K562 (cell line): ENCODE measurements around the gene KAT6B. TPM values are rescaled to one million over a fixed set of nuclear protein-coding genes. Genes with fewer than 3 reads are reported as not detected.

Experiments
- ATAC-seq: fragments of 200-7000 bp; cut with Tn5 transposase; 3 replicates; pipeline ENCODE4 v1.9.1; 2020; ENCODE audit warnings: moderate library complexity
- BruUV-seq: library from RNA; stranded (reverse); fragments of 400-500 nt; replicated peaks from 2 replicates; lab custom pipeline; 2021; lab: Mats Ljungman, UMichigan
- CTCF ChIA-PET: fragments of 300-600 bp; formaldehyde crosslinking; extraction: SDS; loops from one replicate; lab custom pipeline; 2021; ENCODE audit warnings: low intra/inter-chr PET ratio; lab: Yijun Ruan, JAX
- POLR2A ChIA-PET: fragments of 300-600, 350-650 bp; sonication (Branson Sonifier 250); formaldehyde crosslinking; extraction: SDS; loops from one replicate; lab custom pipeline; 2021; ENCODE audit warnings: antibody characterized with exemption, inconsistent platforms; lab: Yijun Ruan, JAX
- DNase-seq, 4 experiments: peaks; one replicate each; pipeline versions ENCODE4 v3.0.0 to v3.0.0-alpha.2; 2011 to 2018; ENCODE audit warnings: low spot score in 3 of 4, mixed read lengths in 3 of 4; ENCODE audit errors: extremely low read depth in 1 of 4
- FAIRE-seq: peaks from 2 replicates; lab custom pipeline; 2011; peaks lifted over from hg19 to GRCh38; lab: Jason Lieb, UNC
- H2AFZ ChIP-seq: 2 replicates; pipeline ENCODE4 v1.6.0; 2011; ENCODE audit warnings: low read depth, low read length, control low read depth, inconsistent platforms
- H3K27ac ChIP-seq: fragments of 200-600 bp; 3 replicates; pipeline ENCODE4 v1.8.0; 2011; ENCODE audit warnings: low read depth, mild to moderate bottlenecking, control low read depth, inconsistent platforms, low read length, moderate library complexity, mixed read lengths; ENCODE audit errors: extremely low read depth
- H3K27me3 ChIP-seq, 2 experiments: fragments of 300-600 bp in 1 of 2; 2 replicates in 1 of 2; 3 replicates in 1 of 2; pipeline versions ENCODE4 v1.6.0 to v1.8.0; 2011; ENCODE audit warnings: inconsistent platforms in 2 of 2, low read length in 2 of 2, mild to moderate bottlenecking in 1 of 2, mixed read lengths in 1 of 2, moderate library complexity in 1 of 2; ENCODE audit not compliant: control insufficient read depth in 2 of 2, insufficient read depth in 2 of 2
- H3K36me3 ChIP-seq: fragments of 300-600 bp; 3 replicates; pipeline ENCODE4 v1.8.0; 2011; ENCODE audit warnings: mild to moderate bottlenecking, low read length, inconsistent platforms; ENCODE audit not compliant: control insufficient read depth, insufficient read depth
- H3K4me1 ChIP-seq, 2 experiments: fragments of 200-600 bp in 1 of 2; replicated peaks in 1 of 2; 2 replicates in 1 of 2; 3 replicates in 1 of 2; pipeline versions ENCODE4 v1.5.1 to v1.8.0; 2011; ENCODE audit warnings: inconsistent platforms in 2 of 2, low read length in 2 of 2, mild to moderate bottlenecking in 1 of 2, mixed read lengths in 1 of 2, moderate library complexity in 1 of 2; ENCODE audit not compliant: control insufficient read depth in 2 of 2, insufficient read depth in 2 of 2
- H3K4me2 ChIP-seq: 2 replicates; pipeline ENCODE4 v1.6.1; 2011; ENCODE audit warnings: low read length, control low read depth, inconsistent platforms, mixed read lengths; ENCODE audit not compliant: insufficient read depth
- H3K4me3 ChIP-seq: fragments of 200-600 bp; sonication (generic), shearing (Covaris generic); 2 replicates; pipeline ENCODE4 v1.5.1; 2016; ENCODE audit warnings: control low read depth, inconsistent platforms
- H3K79me2 ChIP-seq: fragments of 200-600 bp; 3 replicates; pipeline ENCODE4 v1.8.0; 2011; ENCODE audit warnings: low read length, inconsistent platforms; ENCODE audit not compliant: control insufficient read depth, insufficient read depth
- H3K9ac ChIP-seq, 2 experiments: 2 replicates each; pipeline versions ENCODE4 v1.6.0 to v1.6.1; 2011; ENCODE audit warnings: low read depth in 2 of 2, low read length in 2 of 2, control low read depth in 1 of 2, inconsistent platforms in 1 of 2, mild to moderate bottlenecking in 1 of 2, mixed read lengths in 1 of 2; ENCODE audit not compliant: insufficient read depth in 1 of 2
- H3K9me1 ChIP-seq: one replicate; pipeline ENCODE4 v1.6.0; 2011; ENCODE audit warnings: inconsistent platforms, mild to moderate bottlenecking, low read length, moderate library complexity; ENCODE audit not compliant: control insufficient read depth, insufficient read depth
- H3K9me3 ChIP-seq: replicated peaks from 2 replicates; pipeline ENCODE4 v1.5.1; 2011; ENCODE audit warnings: low read depth, low read length, inconsistent platforms; ENCODE audit not compliant: control insufficient read depth, insufficient read depth
- H4K20me1 ChIP-seq: replicated peaks from 2 replicates; pipeline ENCODE4 v1.6.1; 2011; ENCODE audit warnings: low read length, inconsistent platforms, mixed read lengths; ENCODE audit not compliant: control insufficient read depth, insufficient read depth
- CHD4 ChIP-seq: fragments of 200-600 bp; sonication (generic); IDR thresholded peaks from 3 replicates; pipeline ENCODE4 v1.6.1; 2012; ENCODE audit warnings: low read depth, mild to moderate bottlenecking, mixed read lengths, low read length, inconsistent platforms; ENCODE audit not compliant: insufficient read depth, insufficient replicate concordance, poor library complexity, severe bottlenecking
- EHMT2 ChIP-seq: fragments of 450-650 bp; IDR thresholded peaks from 2 replicates; pipeline ENCODE4 v1.6.1; 2018; ENCODE audit warnings: antibody characterized with exemption
- ETV6 ChIP-seq, 3 experiments: fragments of 150-350 bp in 1 of 3; sonication (generic) in 1 of 3; formaldehyde crosslinking in 1 of 3; IDR thresholded peaks; 2 replicates each; pipeline versions ENCODE4 v1.6.1 to v1.8.0; 2014 to 2022; ENCODE audit warnings: borderline replicate concordance in 2 of 3, low read depth in 2 of 3, antibody characterized with exemption in 1 of 3, low read length in 1 of 3, mild to moderate bottlenecking in 1 of 3, missing genetic modification reagents in 1 of 3
- JUN ChIP-seq, 2 experiments: sonication (generic) in 1 of 2; formaldehyde crosslinking in 1 of 2; IDR thresholded peaks; 2 replicates each; pipeline versions ENCODE4 v1.6.1 to v1.8.0; 2012 to 2022; ENCODE audit warnings: borderline replicate concordance in 2 of 2, mild to moderate bottlenecking in 2 of 2, improper control_type of control experiment in 1 of 2, low read depth in 1 of 2, low read length in 1 of 2, missing genetic modification reagents in 1 of 2
- KLF6 ChIP-seq: fragments of 250-450 bp; sonication (Bioruptor Pico); IDR thresholded peaks from 2 replicates; pipeline ENCODE4 v1.4.0; 2020; ENCODE audit warnings: mild to moderate bottlenecking, moderate library complexity, borderline replicate concordance
- LARP7 ChIP-seq: fragments of 450-650 bp; IDR thresholded peaks from 2 replicates; pipeline ENCODE4 v1.6.1; 2016
- MYC ChIP-seq, 2 experiments: fragments of 250-450 bp in 1 of 2; sonication (Bioruptor Pico) in 1 of 2; IDR thresholded peaks; 2 replicates each; pipeline versions ENCODE4 v1.5.1 to v1.6.1; 2012 to 2021; ENCODE audit warnings: low read depth in 2 of 2, borderline replicate concordance in 1 of 2, improper control_type of control experiment in 1 of 2, low read length in 1 of 2, mild to moderate bottlenecking in 1 of 2, moderate library complexity in 1 of 2
- NCOA4 ChIP-seq: fragments of 450-650 bp; IDR thresholded peaks from 2 replicates; pipeline ENCODE4 v1.6.1; 2018; ENCODE audit warnings: mild to moderate bottlenecking; ENCODE audit not compliant: partially characterized antibody
- SMARCC2 ChIP-seq: fragments of 450-650 bp; IDR thresholded peaks from 2 replicates; pipeline ENCODE4 v1.6.1; 2017; ENCODE audit warnings: antibody characterized with exemption, moderate library complexity, mild to moderate bottlenecking, low read depth
- TCFL5 ChIP-seq: fragments of 250-450 bp; sonication (Bioruptor Pico); conservative IDR thresholded peaks from 2 replicates; pipeline ENCODE4 v1.6.1; 2021; ENCODE audit warnings: mild to moderate bottlenecking, moderate library complexity, matching md5 sums
- ZNF445 ChIP-seq: fragments of 250-450 bp; sonication (Bioruptor Pico); IDR thresholded peaks from 2 replicates; pipeline ENCODE4 v1.4.0; 2020; ENCODE audit warnings: low read depth, mild to moderate bottlenecking, moderate library complexity
- ZNF449 ChIP-seq: fragments of 250-450 bp; sonication (Bioruptor Pico); IDR thresholded peaks from 2 replicates; pipeline ENCODE4 v1.8.0; 2022; ENCODE audit warnings: moderate library complexity, mild to moderate bottlenecking, inconsistent platforms
- ZNF584 ChIP-seq: fragments of 200-800 bp; sonication (Bioruptor generic); IDR thresholded peaks from 2 replicates; pipeline ENCODE4 v1.6.1; 2016; ENCODE audit warnings: low read depth, mild to moderate bottlenecking, missing genetic modification characterization, missing compliant biosample characterization
- WGBS: fragments of 100-300 bp; shearing (Covaris generic); methylation state at CpG from one replicate; pipeline ENCODE4 v1.1.6; 2016; ENCODE audit warnings: low coverage, mixed read lengths; ENCODE audit not compliant: insufficient coverage; ENCODE audit errors: missing lambda C conversion rate; 5-methylcytosine and 5-hydroxymethylcytosine counted together
- in situ Hi-C: fragments of 300-500 bp; cut with MboI; formaldehyde crosslinking; loops from 4 replicates; pipeline ENCODE4 v1.15.0; 2018; ENCODE audit warnings: inconsistent platforms, mixed read lengths
- intact Hi-C: fragments of 100-400 bp; cut with micrococcal nuclease; formaldehyde crosslinking; loops from 2 replicates; pipeline ENCODE4 v1.14.2; 2022
- polyA plus RNA-seq, 8 experiments: library from polyadenylated mRNA; depleted of rRNA in 4 of 8; stranded (reverse) in 5 of 8; unstranded in 3 of 8; fragments of >200 nt; fragmentation: Nextera tagmentation in 2 of 8; fragmentation: Illumina TruSeq in 1 of 8; extraction: Ambion mirVana in 2 of 8; extraction: Trizol in 1 of 8; gene quantifications; 2 replicates each; pipeline versions ENCODE4 v1.2.1 to v1.2.3, GENCODE V29; 2011 to 2014; ENCODE audit warnings: inconsistent platforms in 1 of 8, missing spikeins in 1 of 8
- total RNA-seq, 7 experiments: library from RNA; depleted of rRNA in 6 of 7; stranded (reverse); fragments of >200 nt in 6 of 7; fragmentation: Illumina TruSeq in 2 of 7; extraction: Trizol in 2 of 7; gene quantifications; 2 replicates each; pipeline versions ENCODE4 v1.2.1 to v1.2.3, GENCODE V29; 2011 to 2021; ENCODE audit warnings: low replicate concordance in 1 of 7
- TF ChIP-seq, protein P1 (sequence below): fragments of 250-450 bp; sonication (Bioruptor Pico); IDR thresholded peaks from 2 replicates; pipeline ENCODE4 v1.4.0; 2020; ENCODE audit warnings: mild to moderate bottlenecking, moderate library complexity

The KAT6B gene
- total and polyA plus RNA-seq, 9 of the 15 experiments (the other 6 are each of a cell fraction or from before 2014, with no cell fraction given): 1.4 to 9.2 (median 6.8) TPM

DNA sequence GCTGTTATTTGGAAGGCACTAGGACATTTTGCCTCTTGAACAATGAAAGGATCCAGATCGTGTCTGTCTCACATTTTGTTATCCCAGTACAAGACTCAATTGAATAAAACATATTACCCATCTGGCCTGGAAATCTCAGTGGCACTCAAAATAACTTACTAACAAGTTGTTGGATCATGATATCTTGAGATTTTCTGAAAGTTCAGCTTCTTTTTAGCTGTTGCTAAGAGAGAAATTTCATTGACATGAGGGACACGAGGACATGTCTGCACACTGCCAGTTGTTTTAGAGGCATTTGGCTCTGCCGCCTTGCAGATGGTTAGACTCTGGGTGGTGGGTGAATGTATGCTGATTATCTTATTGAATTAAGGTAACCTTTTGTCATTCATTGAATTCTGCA, 41.0 kb downstream of the KAT6B start (continued):
- TF ChIP-seq, protein P1, sequence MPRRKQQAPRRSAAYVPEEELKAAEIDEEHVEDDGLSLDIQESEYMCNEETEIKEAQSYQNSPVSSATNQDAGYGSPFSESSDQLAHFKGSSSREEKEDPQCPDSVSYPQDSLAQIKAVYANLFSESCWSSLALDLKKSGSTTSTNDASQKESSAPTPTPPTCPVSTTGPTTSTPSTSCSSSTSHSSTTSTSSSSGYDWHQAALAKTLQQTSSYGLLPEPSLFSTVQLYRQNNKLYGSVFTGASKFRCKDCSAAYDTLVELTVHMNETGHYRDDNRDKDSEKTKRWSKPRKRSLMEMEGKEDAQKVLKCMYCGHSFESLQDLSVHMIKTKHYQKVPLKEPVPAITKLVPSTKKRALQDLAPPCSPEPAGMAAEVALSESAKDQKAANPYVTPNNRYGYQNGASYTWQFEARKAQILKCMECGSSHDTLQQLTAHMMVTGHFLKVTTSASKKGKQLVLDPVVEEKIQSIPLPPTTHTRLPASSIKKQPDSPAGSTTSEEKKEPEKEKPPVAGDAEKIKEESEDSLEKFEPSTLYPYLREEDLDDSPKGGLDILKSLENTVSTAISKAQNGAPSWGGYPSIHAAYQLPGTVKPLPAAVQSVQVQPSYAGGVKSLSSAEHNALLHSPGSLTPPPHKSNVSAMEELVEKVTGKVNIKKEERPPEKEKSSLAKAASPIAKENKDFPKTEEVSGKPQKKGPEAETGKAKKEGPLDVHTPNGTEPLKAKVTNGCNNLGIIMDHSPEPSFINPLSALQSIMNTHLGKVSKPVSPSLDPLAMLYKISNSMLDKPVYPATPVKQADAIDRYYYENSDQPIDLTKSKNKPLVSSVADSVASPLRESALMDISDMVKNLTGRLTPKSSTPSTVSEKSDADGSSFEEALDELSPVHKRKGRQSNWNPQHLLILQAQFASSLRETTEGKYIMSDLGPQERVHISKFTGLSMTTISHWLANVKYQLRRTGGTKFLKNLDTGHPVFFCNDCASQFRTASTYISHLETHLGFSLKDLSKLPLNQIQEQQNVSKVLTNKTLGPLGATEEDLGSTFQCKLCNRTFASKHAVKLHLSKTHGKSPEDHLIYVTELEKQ: no peak
- TF ChIP-seq MYC (IDR thresholded peaks at IDR 0.05; ENCODE audit: low read depth, low read length): no peak
- no peak for TF ChIP-seq MYC (CRISPR knock-in tag; IDR thresholded peaks at IDR 0.05; ENCODE audit: borderline replicate concordance, low read depth)

DNA sequence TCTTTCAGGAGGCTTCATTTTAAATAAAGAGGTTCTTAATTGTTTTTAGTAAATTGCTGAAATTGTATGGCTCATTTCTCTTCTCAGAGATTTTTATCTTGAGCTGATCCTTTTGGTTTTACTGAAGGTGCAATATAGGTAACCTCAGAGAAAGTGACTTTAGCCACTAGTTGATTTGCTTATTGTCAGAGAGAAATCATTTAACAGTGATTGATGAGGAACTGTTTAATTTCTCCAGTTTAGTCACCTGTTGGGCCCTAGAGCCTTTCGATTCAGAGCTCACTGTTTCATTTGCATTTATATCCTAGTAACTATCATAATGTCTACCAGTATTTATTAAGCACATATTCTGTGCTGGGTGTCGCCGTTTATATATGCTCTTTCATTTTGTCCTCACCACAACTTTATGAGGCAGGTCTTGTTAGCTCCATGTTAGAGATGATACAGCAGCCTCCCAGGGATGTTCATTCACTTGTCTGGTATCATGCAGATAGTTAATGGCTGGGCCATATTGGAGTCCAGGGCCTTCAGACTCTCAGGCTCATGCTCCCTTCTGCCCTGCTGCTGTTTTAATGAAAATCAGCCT, 42.1 kb downstream of the KAT6B start:
- Histone ChIP-seq H3K27me3 (no peaks in the 10 kb centered on the region), H3K36me3 (no peaks in the 10 kb centered on the region), H3K9ac (no peak overlapping the region), H3K4me1 (peaks cover 0 to 5% of the 10 kb centered on the region in 2 experiments; a peak in 2 of 5 replicates), H3K4me3 (no peak overlapping the region), H3K9me3 (no peaks in the 10 kb centered on the region), H3K4me2 (no peak overlapping the region), H4K20me1 (no peaks in the 10 kb centered on the region), H3K27ac (no peak overlapping the region), H2AFZ (no peak overlapping the region), H3K9me1 (no peaks in the 10 kb centered on the region), H3K79me2 (no peaks in the 10 kb centered on the region)
- intact Hi-C loops (no loop called here), in situ Hi-C loops (no loop called here)
- ChIA-PET POLR2A (interaction anchor here (1.0 to 1.2 kb wide), 2 partner anchors 9 to 14 kb away, joined by 3 to 4 read pairs; no protein-coding TSS in a partner anchor), CTCF (no interaction called here)
- BruUV-seq: no TSS peak
- 19% methylated on average over 3 of the region's 3 CpGs for WGBS
- ATAC-seq (no peak), FAIRE-seq (no peak), DNase-seq (no peak)
- TF ChIP-seq ZNF584 (CRISPR knock-in tag): no peak
- no peak for TF ChIP-seq LARP7
- no peak for TF ChIP-seq ZNF449 (CRISPR knock-in tag)
- TF ChIP-seq SMARCC2: no peak
- TF ChIP-seq CHD4: no peak
- TF ChIP-seq JUN (IDR thresholded peaks at IDR 0.05; ENCODE audit: borderline replicate concordance, low read depth, low read length): no peak
- TF ChIP-seq JUN (CRISPR knock-in tag; IDR thresholded peaks at IDR 0.05; ENCODE audit: borderline replicate concordance): no peak
- no peak for TF ChIP-seq ETV6 (IDR thresholded peaks at IDR 0.05; ENCODE audit: borderline replicate concordance in 1 of 2, low read depth in 2 of 2, low read length in 1 of 2)
- no peak for TF ChIP-seq ETV6 (CRISPR knock-in tag; IDR thresholded peaks at IDR 0.05; ENCODE audit: borderline replicate concordance)
- TF ChIP-seq ZNF445: no peak
- TF ChIP-seq EHMT2: no peak
- no peak for TF ChIP-seq NCOA4
- no peak for TF ChIP-seq TCFL5 (CRISPR knock-in tag)
- TF ChIP-seq KLF6: no peak
